GM12892 (cell line): ENCODE data around the gene C7orf57.

Experiments used
- POLR2A ChIP-seq: IDR thresholded peaks from 2 replicates; pipeline ENCODE4 v1.6.1; 2011; ENCODE audit warnings: low read depth, low read length, control low read depth
- POLR2AphosphoS5 ChIP-seq: IDR thresholded peaks from 2 replicates; pipeline ENCODE4 v1.6.1; 2011; ENCODE audit warnings: low read depth, low read length, control low read depth

GRCh38 chr7:48109848-48110663 is 74.7 kb downstream of the C7orf57 start:
- no peak for TF ChIP-seq POLR2A
- no peak for TF ChIP-seq POLR2AphosphoS5
